GM18505 (cell line): ENCODE results near the gene TGFB1.
A peak's percentile ranks its signal among the peaks of the same experiment; 100 is the strongest.
"Not testable (repeated sequence)": the region's sequence is repeated elsewhere in the genome, so short reads cannot be mapped to it uniquely, and the experiment has no call there.

Source experiments
- ATAC-seq: cut with Tn5 transposase; IDR thresholded peaks from one replicate; pipeline ENCODE4 v1.9.1; 2021; ENCODE audit not compliant: unreplicated experiment
- POLR2A ChIP-seq: IDR thresholded peaks from 4 replicates; pipeline ENCODE4 v1.6.1; 2011; ENCODE audit warnings: borderline replicate concordance; ENCODE audit not compliant: insufficient read depth, insufficient read length; ENCODE audit errors: extremely low read depth

Gene TGFB1

GRCh38 chr19:41359741-41360140 is 6.0 kb upstream of the TGFB1 start:
- no peak for ATAC-seq
- TF ChIP-seq POLR2A, result no peak

GRCh38 chr19:41357746-41358145 is 4.0 kb upstream of the TGFB1 start:
- ATAC-seq, result no peak
- no peak for TF ChIP-seq POLR2A

- TF ChIP-seq POLR2A, result no peak
- no peak for ATAC-seq
Measured at GRCh38 chr19:41356984-41357739, 3.4 kb upstream of the TGFB1 start.

DNA sequence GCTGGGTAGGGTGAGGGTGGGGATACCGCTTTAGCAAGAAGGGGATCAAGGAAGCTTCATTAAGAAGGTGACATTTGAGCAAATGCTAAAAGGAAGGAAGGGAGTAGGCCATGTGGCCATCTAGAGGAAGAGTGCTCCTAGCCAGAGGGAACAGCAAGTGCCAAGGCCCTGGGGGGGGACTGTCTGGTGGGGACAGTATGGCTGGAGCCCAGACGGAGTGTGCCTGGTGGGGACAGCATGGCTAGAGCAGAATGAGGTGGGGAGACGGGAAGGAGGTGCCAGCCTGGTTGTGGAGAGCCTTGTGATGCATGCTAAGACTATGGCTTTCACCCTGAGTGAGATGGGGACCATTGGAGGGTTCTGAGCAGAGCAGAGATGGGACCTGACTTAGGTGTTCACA is 2.1 kb upstream of the TGFB1 start:
- ATAC-seq, result no peak
- TF ChIP-seq POLR2A, result no peak

DNA sequence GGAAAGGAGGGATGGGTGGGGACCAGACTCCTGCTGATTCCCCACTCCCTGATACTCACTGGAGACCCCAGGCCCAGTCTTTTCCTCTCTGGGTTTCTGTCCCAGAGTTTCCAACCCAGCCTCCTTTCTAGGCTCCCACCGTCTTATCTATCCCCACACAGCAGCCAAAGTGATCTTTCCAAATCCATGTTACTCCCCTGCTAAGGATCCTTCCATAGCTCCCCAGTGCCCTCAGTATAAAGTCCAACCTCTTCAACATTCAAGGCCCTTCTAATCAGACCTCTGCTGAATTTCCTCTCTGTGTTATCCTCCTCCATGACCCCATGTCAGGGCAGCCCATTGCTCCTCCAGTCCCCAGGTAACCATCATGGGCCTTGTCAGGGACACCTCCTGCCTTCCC is 1.3 kb upstream of the TGFB1 start:
- TF ChIP-seq POLR2A, result no peak
- ATAC-seq, result no peak

DNA sequence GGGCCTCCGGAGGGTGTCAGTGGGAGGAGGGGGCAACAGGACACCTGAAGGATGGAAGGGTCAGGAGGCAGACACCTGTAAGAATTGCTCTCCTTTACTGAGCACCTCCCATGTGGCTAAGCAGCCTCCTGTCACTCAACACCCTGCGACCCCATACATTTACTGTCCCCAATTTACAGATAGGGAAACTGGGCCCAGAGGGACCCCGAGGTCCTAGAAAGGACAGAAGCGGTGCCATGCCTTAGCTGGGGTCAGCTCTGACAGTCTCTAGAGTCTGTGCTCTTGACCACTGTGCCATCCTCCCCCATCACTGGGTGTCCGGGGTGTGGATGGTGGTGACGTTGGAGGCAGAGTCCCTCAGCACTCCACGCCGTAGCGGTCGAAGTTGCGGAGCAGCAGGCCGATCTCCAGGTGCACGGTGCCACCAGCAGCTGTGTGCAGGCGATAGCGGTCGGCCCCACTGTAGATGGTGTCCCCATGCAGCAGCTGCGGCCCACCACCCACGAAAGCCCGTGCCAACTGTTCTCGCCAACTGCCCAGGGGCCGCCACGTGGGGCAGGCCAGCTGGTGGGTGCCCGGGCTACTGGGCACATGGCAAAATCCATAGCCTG is 726 bp upstream of the TGFB1 start:
- no peak for ATAC-seq
- TF ChIP-seq POLR2A, result no peak

- TF ChIP-seq POLR2A, result peak; percentile 19
- no peak for ATAC-seq
Measured at GRCh38 chr19:41352609-41353465, 885 bp downstream of the TGFB1 start.

- no peak for TF ChIP-seq POLR2A
- no peak for ATAC-seq
Measured at GRCh38 chr19:41352279-41352608, 1.5 kb downstream of the TGFB1 start.

DNA sequence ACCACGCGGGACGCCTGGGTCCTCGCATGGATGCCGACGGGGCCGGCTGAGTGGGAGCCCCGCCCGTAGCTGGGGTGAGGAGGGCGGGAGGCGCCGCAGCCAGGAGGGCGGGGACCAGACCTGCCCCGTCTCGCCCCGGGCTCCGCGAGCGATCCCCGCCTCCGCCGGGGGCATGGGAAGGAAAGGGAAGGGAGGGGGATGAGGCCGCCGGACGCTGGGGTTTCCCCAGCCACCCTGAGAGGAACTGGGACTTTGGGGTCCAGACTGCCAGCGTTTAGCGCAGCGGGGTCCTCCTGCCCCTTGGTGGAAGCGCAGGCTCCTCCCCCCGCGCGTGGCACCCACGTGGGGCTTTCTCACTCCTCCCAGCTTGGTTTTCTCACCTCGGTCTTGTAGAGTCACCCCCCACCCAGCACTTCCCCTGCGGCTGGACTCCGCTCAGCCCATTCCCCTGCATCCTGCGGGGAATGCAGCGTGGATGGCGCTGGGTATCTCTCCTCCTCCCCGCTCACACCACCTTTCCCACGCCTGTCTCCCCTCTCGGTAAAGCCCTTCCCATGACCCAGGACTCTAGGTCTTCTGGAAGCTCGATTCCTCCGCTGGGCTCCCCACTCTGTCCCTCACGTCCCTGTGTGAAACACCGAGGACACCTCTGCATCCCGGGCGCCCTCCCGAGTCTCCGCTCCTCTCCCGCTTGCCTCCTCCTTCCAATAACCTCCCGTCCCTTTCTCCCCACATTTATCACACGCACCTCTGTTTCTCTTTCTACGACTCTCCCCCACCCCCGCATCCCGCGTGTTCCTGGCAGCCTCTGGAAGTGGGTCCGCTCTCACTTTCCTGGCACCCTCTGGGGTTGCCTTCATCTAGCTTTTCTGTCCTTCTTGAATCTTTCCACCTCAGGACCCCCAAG is 2.1 kb downstream of the TGFB1 start:
- ATAC-seq, result peak; percentile 39
- TF ChIP-seq POLR2A, result peak; percentile 80

- ATAC-seq, result no peak
- no peak for TF ChIP-seq POLR2A
Measured at GRCh38 chr19:41350735-41351338, 2.9 kb downstream of the TGFB1 start.

GRCh38 chr19:41346916-41347315 is 6.8 kb downstream of the TGFB1 start:
- ATAC-seq, result not testable (repeated sequence)

- TF ChIP-seq POLR2A, result no peak
- ATAC-seq, result no peak
Measured at GRCh38 chr19:41344162-41344561, 9.6 kb downstream of the TGFB1 start.
